Brain microvascular endothelial cell (primary cell): Measurements from ENCODE around the gene KLLN.
"Not testable (repeated sequence)": the region's sequence is repeated elsewhere in the genome, so short reads cannot be mapped to it uniquely, and the experiment has no call there.

Source experiments
- DNase-seq: peaks from one replicate; pipeline ENCODE4 v3.0.0-alpha.2; 2020
- H3K27ac ChIP-seq: fragments of 250-450 bp; sonication (Bioruptor Pico); 2 replicates; pipeline ENCODE4 v1.5.1; 2020; ENCODE audit warnings: mild to moderate bottlenecking, moderate library complexity
- H3K27me3 ChIP-seq: fragments of 250-450 bp; sonication (Bioruptor Pico); replicated peaks from 2 replicates; pipeline ENCODE4 v1.5.1; 2020; ENCODE audit warnings: mild to moderate bottlenecking
- H3K36me3 ChIP-seq: fragments of 250-450 bp; sonication (Bioruptor Pico); replicated peaks from 2 replicates; pipeline ENCODE4 v1.5.1; 2020; ENCODE audit warnings: mild to moderate bottlenecking
- H3K4me3 ChIP-seq: 2 replicates; pipeline ENCODE4 v1.5.1; 2011; ENCODE audit warnings: low read depth, mild to moderate bottlenecking, control low read depth, low read length, moderate library complexity
- in situ Hi-C: cut with HindIII; loops from 2 replicates; pipeline ENCODE4 v1.10.0; 2017; ENCODE audit warnings: low sequenced_read_pairs, low pct_ligation_motif_present
- TF ChIP-seq, protein P1 (sequence below): IDR thresholded peaks from 2 replicates; pipeline ENCODE4 v1.5.1; 2011; ENCODE audit warnings: low read depth, mild to moderate bottlenecking, moderate library complexity, low read length, control low read depth, inconsistent platforms; ENCODE audit errors: missing control alignments

KLLN gene

GRCh38 chr10:87841186-87841585, 22.1 kb downstream of the KLLN start:
- no peaks in the 10 kb centered on the region for H3K36me3 ChIP-seq
- TF ChIP-seq, protein P1, sequence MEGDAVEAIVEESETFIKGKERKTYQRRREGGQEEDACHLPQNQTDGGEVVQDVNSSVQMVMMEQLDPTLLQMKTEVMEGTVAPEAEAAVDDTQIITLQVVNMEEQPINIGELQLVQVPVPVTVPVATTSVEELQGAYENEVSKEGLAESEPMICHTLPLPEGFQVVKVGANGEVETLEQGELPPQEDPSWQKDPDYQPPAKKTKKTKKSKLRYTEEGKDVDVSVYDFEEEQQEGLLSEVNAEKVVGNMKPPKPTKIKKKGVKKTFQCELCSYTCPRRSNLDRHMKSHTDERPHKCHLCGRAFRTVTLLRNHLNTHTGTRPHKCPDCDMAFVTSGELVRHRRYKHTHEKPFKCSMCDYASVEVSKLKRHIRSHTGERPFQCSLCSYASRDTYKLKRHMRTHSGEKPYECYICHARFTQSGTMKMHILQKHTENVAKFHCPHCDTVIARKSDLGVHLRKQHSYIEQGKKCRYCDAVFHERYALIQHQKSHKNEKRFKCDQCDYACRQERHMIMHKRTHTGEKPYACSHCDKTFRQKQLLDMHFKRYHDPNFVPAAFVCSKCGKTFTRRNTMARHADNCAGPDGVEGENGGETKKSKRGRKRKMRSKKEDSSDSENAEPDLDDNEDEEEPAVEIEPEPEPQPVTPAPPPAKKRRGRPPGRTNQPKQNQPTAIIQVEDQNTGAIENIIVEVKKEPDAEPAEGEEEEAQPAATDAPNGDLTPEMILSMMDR = no peak
- in situ Hi-C loops = no loop called here

GRCh38 chr10:87838650-87839049, 24.7 kb downstream of the KLLN start:
- H3K27ac ChIP-seq = no peak overlapping the region
- H3K36me3 ChIP-seq = no peaks in the 10 kb centered on the region
- in situ Hi-C loops = no loop called here
- no peak for DNase-seq
- TF ChIP-seq, protein P1 = no peak
- H3K27me3 ChIP-seq = no peaks in the 10 kb centered on the region
- no peak overlapping the region for H3K4me3 ChIP-seq

More at GRCh38 chr10:87841186-87841585, 22.1 kb downstream of the KLLN start:
- no peak for DNase-seq
- Histone ChIP-seq H3K4me3 (no peak overlapping the region), H3K27me3 (no peaks in the 10 kb centered on the region), H3K27ac (no peak overlapping the region)

- DNase-seq = no peak
- TF ChIP-seq, protein P1 = no peak
- H3K27me3 ChIP-seq = no peaks in the 10 kb centered on the region
- no peak overlapping the region for H3K27ac ChIP-seq
- in situ Hi-C loops = no loop called here
- no peaks in the 10 kb centered on the region for H3K36me3 ChIP-seq
- no peak overlapping the region for H3K4me3 ChIP-seq
These were observed 25.9 kb downstream of the KLLN start for GRCh38 chr10:87837445-87837844.

- in situ Hi-C loops = no loop called here
- TF ChIP-seq, protein P1 = no peak
- H3K27ac ChIP-seq = no peak overlapping the region
- no peak overlapping the region for H3K4me3 ChIP-seq
- no peaks in the 10 kb centered on the region for H3K27me3 ChIP-seq
- DNase-seq = no peak
- no peaks in the 10 kb centered on the region for H3K36me3 ChIP-seq
These were observed 27.2 kb downstream of the KLLN start for GRCh38 chr10:87836098-87836497.

DNA sequence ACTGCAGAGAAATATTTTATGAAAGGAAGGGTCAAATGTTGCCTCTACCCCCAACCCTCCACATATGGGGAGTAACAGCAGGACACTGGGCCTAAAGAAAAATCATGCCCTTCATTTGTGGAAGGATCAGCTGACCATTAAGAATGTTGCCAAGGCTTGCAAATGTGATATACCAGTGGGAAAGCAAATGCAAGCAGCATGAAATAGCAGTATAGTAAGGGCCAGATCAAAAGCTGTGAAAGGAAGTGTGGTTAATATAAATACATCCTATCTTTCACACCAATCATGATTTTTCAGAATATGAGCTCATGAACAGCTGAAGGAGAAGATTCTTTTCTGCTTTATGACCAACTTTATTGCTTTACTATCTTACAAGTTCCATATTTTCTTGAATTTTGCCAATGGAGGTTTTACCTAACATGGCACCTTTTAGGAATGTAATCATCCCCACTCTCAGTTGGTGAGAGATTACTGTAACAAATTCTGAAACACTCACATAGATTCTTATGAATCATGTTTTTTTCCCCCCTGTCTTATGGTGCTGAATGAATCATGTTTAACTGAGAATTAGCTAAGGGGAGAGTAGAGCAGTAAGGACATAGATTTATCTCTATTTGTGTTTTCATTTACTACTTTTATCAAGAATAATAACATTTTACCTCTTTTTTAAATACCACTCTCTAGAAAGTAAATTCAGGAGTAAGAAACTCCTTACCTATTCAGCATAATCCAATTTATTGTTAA, 33.2 kb downstream of the KLLN start:
- Histone ChIP-seq H3K36me3 (no peaks in the 10 kb centered on the region), H3K27ac (no peak overlapping the region), H3K4me3 (no peak overlapping the region), H3K27me3 (no peaks in the 10 kb centered on the region)
- in situ Hi-C loops = no loop called here
- TF ChIP-seq, protein P1 = no peak
- no peak for DNase-seq

- H3K4me3 ChIP-seq, in situ Hi-C loops, H3K27me3 ChIP-seq, DNase-seq, H3K27ac ChIP-seq, H3K36me3 ChIP-seq: not testable (repeated sequence)
These were observed 34.3 kb downstream of the KLLN start for GRCh38 chr10:87829051-87829450.
